Measurements from ENCODE around the gene ZFR.

DNA sequence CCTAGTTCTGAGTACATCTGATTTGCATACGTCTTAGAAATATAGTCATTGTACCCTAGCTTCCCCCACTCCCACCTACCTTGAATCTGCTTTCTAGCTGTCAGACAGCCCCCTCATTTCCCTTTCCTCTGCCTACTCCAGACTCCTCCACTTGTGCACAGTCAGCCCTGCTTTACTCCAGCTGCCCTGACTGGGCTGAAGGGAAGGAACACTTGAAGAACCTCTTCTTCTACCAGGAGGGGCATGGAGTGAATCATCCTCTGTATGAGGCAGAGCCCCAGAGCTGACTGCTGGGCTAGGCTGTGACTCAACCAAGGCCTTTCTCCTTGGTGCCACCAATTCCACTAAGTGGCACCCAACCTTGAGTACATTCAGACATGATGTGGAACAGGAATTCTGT is 18.1 kb upstream of the ZFR start:
- TF ChIP-seq, protein P1, sequence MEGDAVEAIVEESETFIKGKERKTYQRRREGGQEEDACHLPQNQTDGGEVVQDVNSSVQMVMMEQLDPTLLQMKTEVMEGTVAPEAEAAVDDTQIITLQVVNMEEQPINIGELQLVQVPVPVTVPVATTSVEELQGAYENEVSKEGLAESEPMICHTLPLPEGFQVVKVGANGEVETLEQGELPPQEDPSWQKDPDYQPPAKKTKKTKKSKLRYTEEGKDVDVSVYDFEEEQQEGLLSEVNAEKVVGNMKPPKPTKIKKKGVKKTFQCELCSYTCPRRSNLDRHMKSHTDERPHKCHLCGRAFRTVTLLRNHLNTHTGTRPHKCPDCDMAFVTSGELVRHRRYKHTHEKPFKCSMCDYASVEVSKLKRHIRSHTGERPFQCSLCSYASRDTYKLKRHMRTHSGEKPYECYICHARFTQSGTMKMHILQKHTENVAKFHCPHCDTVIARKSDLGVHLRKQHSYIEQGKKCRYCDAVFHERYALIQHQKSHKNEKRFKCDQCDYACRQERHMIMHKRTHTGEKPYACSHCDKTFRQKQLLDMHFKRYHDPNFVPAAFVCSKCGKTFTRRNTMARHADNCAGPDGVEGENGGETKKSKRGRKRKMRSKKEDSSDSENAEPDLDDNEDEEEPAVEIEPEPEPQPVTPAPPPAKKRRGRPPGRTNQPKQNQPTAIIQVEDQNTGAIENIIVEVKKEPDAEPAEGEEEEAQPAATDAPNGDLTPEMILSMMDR (IDR thresholded peaks at IDR 0.05; ENCODE audit: insufficient read depth, low read length, poor library complexity, severe bottlenecking) = no peak
- TF ChIP-seq EZH2phosphoT487 (conservative IDR thresholded peaks at IDR 0.05; ENCODE audit: low read length) = no peak
